ENCODE results near the gene UNG.

GRCh38 chr12:109113661-109114321, 16.4 kb downstream of the UNG start:
- TF ChIP-seq CTCF (IDR thresholded peaks at IDR 0.05; ENCODE audit: extremely low read depth in 1 of 2, insufficient read depth in 1 of 2, low read depth in 1 of 2, low read length in 2 of 2) (no peak), EZH2 (IDR thresholded peaks at IDR 0.05; ENCODE audit: borderline replicate concordance, low read depth, low read length, severe bottlenecking) (no peak)

All from endothelial cell of umbilical vein (primary cell).